Measurements from ENCODE around the gene SLC1A2.

SLC1A2 gene

DNA sequence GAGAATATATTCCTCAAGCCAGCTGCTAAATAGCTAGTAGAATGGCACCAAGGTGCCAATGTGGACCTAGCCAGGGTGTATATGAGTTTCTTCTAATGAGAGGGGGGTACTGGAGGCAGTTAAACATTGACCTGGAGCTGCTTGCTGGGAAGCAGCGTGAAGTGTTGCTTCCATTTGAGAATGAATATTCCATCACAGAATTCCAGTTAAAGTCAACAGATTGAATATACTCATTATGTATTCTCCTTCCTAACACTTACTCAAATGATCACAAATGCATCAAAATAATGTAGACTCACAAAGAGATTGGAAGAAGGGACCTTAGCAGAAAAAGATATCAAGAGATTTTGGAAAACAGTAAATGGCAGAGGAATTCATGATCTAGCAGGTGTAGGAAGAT lies 178.3 kb downstream of the SLC1A2 start:
- ATAC-seq, result no peak
- TF ChIP-seq CSDC2 (CRISPR knock-in tag; IDR thresholded peaks at IDR 0.05) (no peak), ZNF8 (CRISPR knock-in tag; IDR thresholded peaks at IDR 0.05) (no peak), TCF4 (CRISPR knock-in tag; IDR thresholded peaks at IDR 0.05; ENCODE audit: borderline replicate concordance) (no peak), ESRRG (CRISPR knock-in tag; IDR thresholded peaks at IDR 0.05) (no peak)
- TF ChIP-seq, protein P1, sequence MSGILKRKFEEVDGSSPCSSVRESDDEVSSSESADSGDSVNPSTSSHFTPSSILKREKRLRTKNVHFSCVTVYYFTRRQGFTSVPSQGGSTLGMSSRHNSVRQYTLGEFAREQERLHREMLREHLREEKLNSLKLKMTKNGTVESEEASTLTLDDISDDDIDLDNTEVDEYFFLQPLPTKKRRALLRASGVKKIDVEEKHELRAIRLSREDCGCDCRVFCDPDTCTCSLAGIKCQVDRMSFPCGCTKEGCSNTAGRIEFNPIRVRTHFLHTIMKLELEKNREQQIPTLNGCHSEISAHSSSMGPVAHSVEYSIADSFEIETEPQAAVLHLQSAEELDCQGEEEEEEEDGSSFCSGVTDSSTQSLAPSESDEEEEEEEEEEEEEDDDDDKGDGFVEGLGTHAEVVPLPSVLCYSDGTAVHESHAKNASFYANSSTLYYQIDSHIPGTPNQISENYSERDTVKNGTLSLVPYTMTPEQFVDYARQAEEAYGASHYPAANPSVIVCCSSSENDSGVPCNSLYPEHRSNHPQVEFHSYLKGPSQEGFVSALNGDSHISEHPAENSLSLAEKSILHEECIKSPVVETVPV (CRISPR knock-in tag; IDR thresholded peaks at IDR 0.05), result no peak
- TF ChIP-seq, protein P2, sequence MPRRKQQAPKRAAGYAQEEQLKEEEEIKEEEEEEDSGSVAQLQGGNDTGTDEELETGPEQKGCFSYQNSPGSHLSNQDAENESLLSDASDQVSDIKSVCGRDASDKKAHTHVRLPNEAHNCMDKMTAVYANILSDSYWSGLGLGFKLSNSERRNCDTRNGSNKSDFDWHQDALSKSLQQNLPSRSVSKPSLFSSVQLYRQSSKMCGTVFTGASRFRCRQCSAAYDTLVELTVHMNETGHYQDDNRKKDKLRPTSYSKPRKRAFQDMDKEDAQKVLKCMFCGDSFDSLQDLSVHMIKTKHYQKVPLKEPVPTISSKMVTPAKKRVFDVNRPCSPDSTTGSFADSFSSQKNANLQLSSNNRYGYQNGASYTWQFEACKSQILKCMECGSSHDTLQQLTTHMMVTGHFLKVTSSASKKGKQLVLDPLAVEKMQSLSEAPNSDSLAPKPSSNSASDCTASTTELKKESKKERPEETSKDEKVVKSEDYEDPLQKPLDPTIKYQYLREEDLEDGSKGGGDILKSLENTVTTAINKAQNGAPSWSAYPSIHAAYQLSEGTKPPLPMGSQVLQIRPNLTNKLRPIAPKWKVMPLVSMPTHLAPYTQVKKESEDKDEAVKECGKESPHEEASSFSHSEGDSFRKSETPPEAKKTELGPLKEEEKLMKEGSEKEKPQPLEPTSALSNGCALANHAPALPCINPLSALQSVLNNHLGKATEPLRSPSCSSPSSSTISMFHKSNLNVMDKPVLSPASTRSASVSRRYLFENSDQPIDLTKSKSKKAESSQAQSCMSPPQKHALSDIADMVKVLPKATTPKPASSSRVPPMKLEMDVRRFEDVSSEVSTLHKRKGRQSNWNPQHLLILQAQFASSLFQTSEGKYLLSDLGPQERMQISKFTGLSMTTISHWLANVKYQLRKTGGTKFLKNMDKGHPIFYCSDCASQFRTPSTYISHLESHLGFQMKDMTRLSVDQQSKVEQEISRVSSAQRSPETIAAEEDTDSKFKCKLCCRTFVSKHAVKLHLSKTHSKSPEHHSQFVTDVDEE (CRISPR knock-in tag; IDR thresholded peaks at IDR 0.05), result no peak

DNA sequence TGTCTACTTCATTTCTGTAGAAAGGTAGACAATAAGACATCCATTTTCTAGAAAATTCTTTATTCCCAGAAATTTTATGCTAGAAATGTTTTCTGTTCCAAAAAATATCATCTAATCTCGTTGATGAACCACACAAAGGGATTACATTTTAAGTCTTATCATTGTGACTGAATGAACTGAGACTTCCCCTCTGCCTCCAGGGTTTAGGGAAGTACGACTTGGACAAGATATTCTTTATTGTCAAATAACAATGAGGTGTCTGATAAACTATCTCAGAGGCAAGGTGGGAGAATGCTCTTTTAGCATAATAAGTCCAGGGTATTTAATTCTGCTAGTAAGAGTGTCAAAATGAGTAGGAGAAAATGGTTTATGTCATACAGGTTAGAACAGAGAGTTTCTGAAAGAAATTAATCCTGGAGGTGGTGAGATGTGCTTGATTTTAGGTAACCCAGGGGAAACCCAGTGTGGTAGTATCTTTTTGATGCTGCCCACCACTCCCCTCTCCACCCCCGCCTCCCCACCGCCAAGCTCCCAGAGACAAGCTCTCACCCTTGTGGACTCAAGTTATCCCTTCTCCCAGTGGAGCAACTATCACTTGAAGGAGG lies 179.8 kb downstream of the SLC1A2 start:
- TF ChIP-seq ZNF70 (CRISPR knock-in tag; IDR thresholded peaks at IDR 0.05) (no peak), TCF4 (CRISPR knock-in tag; IDR thresholded peaks at IDR 0.05; ENCODE audit: borderline replicate concordance) (no peak), ZFP3 (CRISPR knock-in tag; IDR thresholded peaks at IDR 0.05) (no peak), ZC3H10 (CRISPR knock-in tag; IDR thresholded peaks at IDR 0.05) (no peak), ARNTL (CRISPR knock-in tag; IDR thresholded peaks at IDR 0.05; ENCODE audit: borderline replicate concordance, low read depth) (no peak), RARB (CRISPR knock-in tag; IDR thresholded peaks at IDR 0.05) (no peak), ZNF565 (CRISPR knock-in tag; conservative IDR thresholded peaks at IDR 0.05; ENCODE audit: low read depth) (no peak), ESRRG (CRISPR knock-in tag; IDR thresholded peaks at IDR 0.05) (no peak)
- TF ChIP-seq, protein P2 (CRISPR knock-in tag; IDR thresholded peaks at IDR 0.05), result no peak
- TF ChIP-seq, protein P3, sequence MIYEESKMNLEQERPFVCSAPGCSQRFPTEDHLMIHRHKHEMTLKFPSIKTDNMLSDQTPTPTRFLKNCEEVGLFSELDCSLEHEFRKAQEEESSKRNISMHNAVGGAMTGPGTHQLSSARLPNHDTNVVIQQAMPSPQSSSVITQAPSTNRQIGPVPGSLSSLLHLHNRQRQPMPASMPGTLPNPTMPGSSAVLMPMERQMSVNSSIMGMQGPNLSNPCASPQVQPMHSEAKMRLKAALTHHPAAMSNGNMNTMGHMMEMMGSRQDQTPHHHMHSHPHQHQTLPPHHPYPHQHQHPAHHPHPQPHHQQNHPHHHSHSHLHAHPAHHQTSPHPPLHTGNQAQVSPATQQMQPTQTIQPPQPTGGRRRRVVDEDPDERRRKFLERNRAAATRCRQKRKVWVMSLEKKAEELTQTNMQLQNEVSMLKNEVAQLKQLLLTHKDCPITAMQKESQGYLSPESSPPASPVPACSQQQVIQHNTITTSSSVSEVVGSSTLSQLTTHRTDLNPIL (CRISPR knock-in tag; IDR thresholded peaks at IDR 0.05; ENCODE audit: low read depth), result no peak
- ATAC-seq, result no peak

DNA sequence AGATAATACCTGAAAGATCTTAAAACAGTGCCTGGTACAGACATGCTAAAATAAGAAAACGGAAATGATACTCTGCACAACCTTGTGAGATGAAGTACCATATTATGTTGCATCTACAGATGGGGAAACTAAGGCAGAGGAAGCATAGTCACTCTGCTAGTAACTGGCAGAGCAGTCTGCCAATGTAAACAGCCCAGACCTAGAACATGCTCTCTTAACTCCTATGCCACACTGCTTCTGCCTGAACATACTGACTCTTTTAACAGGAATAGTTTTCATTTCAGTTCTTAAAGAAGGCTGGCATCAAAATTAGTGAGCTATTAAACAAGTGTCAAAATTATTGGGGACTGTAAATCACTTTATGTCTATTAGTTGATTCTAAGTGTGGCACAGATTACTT lies 180.5 kb downstream of the SLC1A2 start:
- TF ChIP-seq BACH2 (CRISPR knock-in tag; IDR thresholded peaks at IDR 0.05; ENCODE audit: borderline replicate concordance) (no peak), ZNF70 (CRISPR knock-in tag; IDR thresholded peaks at IDR 0.05) (no peak), ZFP30 (CRISPR knock-in tag; IDR thresholded peaks at IDR 0.05) (no peak), ZFP3 (CRISPR knock-in tag; IDR thresholded peaks at IDR 0.05) (no peak)
- no peak for ATAC-seq

DNA sequence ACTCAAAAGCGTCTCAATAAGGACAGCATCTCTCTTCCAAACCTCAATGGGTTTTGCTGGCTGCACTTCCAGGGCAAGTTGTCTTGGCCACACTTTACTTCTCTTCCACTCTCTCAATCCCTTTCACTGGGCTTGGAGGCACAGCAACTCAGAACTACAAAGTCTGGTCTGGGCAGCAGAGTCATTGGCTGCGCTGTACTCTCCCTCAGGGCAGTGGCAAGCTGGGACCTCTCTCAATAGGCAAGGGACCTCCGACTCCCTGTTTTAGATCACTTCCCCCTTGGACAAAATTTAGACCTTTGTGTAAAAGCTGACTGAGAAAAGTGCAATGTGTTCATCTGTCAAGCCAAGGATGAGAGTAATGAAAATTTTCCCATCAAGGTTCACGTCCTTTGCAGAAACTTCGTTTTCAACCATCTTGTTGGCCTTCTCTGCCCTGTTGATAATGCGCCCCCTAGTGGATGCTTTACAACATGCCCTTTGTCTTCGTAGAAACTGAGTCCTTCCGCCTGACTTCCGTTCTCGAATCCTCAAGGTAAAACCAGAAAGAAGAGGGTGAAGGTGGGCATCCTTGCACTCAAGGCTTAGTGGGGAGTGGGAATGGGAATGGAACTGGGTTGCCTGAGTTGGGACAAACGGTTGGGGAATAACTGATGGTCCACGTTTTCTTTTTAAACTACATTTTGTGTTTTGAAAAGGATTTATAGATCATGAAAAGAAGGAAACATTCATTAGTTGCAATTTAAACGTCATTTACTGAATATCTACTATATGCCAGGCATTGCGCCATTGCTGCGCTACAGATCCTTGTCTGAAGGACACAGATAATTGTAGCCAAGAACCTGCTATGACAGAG lies 181.3 kb downstream of the SLC1A2 start:
- ATAC-seq, result peak; percentile 30; the same call in 1 of the 3 replicates
- TF ChIP-seq TCF4 (CRISPR knock-in tag; IDR thresholded peaks at IDR 0.05; ENCODE audit: borderline replicate concordance) (no peak), ZNF70 (CRISPR knock-in tag; IDR thresholded peaks at IDR 0.05) (no peak), GLIS3 (CRISPR knock-in tag; IDR thresholded peaks at IDR 0.05) (no peak), OSR1 (CRISPR knock-in tag; IDR thresholded peaks at IDR 0.05) (no peak), ZFP30 (CRISPR knock-in tag; IDR thresholded peaks at IDR 0.05) (no peak), ZNF8 (CRISPR knock-in tag; IDR thresholded peaks at IDR 0.05) (no peak), RARB (CRISPR knock-in tag; IDR thresholded peaks at IDR 0.05) (no peak), TOX (CRISPR knock-in tag; IDR thresholded peaks at IDR 0.05; ENCODE audit: borderline replicate concordance) (no peak), PPARA (CRISPR knock-in tag; IDR thresholded peaks at IDR 0.05; ENCODE audit: borderline replicate concordance) (no peak), CSDC2 (CRISPR knock-in tag; IDR thresholded peaks at IDR 0.05) (no peak), ISL1 (CRISPR knock-in tag; IDR thresholded peaks at IDR 0.05) (no peak)
- TF ChIP-seq, protein P4, sequence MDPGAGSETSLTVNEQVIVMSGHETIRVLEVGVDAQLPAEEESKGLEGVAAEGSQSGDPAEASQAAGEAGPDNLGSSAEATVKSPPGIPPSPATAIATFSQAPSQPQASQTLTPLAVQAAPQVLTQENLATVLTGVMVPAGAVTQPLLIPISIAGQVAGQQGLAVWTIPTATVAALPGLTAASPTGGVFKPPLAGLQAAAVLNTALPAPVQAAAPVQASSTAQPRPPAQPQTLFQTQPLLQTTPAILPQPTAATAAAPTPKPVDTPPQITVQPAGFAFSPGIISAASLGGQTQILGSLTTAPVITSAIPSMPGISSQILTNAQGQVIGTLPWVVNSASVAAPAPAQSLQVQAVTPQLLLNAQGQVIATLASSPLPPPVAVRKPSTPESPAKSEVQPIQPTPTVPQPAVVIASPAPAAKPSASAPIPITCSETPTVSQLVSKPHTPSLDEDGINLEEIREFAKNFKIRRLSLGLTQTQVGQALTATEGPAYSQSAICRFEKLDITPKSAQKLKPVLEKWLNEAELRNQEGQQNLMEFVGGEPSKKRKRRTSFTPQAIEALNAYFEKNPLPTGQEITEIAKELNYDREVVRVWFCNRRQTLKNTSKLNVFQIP (CRISPR knock-in tag; IDR thresholded peaks at IDR 0.05; ENCODE audit: borderline replicate concordance, low read depth), result no peak
- TF ChIP-seq, protein P3 (CRISPR knock-in tag; IDR thresholded peaks at IDR 0.05; ENCODE audit: low read depth), result no peak

Measured in SK-N-SH treated with all-trans-retinoic acid at 6 μM for 48 hours (cell line).